NT2/D1 (cell line): ENCODE results near the gene TMEM115.

Experiments used
- DNase-seq: peaks from one replicate; pipeline ENCODE4 v3.0.0-alpha.2; 2011; ENCODE audit warnings: low read depth, low spot score
- H3K27me3 ChIP-seq: 2 replicates; pipeline ENCODE4 v1.6.0; 2011; ENCODE audit warnings: mild to moderate bottlenecking; ENCODE audit not compliant: insufficient read length, insufficient read depth
- H3K36me3 ChIP-seq: 2 replicates; pipeline ENCODE4 v1.6.1; 2011; ENCODE audit warnings: mild to moderate bottlenecking, low read length, mixed read lengths; ENCODE audit not compliant: insufficient read depth, insufficient read length
- H3K4me1 ChIP-seq: 2 replicates; pipeline ENCODE4 v1.5.1; 2011; ENCODE audit not compliant: insufficient read depth, insufficient read length
- H3K4me3 ChIP-seq: 2 replicates; pipeline ENCODE4 v1.5.1; 2011; ENCODE audit warnings: low read depth; ENCODE audit not compliant: insufficient read length
- H3K9ac ChIP-seq: 2 replicates; pipeline ENCODE4 v1.6.0; 2011; ENCODE audit warnings: low read depth; ENCODE audit not compliant: insufficient read length
- H3K9me3 ChIP-seq: 2 replicates; pipeline ENCODE4 v1.5.1; 2011; ENCODE audit warnings: mild to moderate bottlenecking, low read length; ENCODE audit not compliant: insufficient read depth
- SUZ12 ChIP-seq: IDR thresholded peaks from 2 replicates; pipeline ENCODE4 v1.6.1; 2011; ENCODE audit not compliant: insufficient read length, insufficient read depth; ENCODE audit errors: extremely low read depth
- YY1 ChIP-seq: IDR thresholded peaks from 2 replicates; pipeline ENCODE4 v1.6.1; 2011; ENCODE audit not compliant: insufficient read length, insufficient read depth
- ZNF274 ChIP-seq: IDR thresholded peaks from 2 replicates; pipeline ENCODE4 v1.6.1; 2011; ENCODE audit warnings: mild to moderate bottlenecking, low read depth, low read length

Gene TMEM115

DNA sequence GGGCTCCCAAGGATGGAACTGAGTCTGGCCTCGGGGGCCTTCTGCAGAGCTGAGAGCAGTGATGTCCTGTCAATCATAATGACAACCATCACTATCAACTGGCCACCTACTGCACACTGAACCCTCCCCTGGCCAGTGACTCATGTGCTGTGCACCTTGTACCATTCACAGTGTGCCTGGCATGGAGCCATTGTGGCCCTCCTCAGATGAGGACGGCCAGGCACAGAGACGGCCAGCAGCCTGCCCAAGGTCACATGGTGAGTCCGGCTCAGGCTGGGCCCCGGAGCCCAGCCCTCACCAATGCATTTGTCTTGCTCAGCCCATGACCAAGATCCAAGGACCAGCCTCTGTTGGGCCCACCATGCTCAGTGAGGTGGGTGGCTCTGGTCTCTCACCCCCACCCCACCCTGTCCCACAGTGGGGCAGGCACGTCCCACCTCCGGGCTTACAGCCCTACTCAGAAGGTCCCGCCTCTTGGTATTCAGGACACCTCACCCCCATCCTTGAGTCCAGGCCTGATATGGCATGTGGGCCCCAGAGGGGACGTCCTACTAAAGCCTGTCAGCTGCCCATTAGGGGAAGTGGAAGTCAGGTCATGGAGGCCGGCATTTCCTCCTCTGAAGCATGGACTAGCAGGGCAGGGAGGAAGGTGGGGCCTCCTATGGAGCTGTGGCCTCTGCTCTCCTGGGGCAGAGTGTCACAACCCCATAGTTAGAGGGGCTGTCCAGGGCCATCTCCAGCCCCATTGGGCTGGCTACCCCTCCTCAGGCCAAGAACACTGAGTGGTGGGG lies 35.9 kb upstream of the TMEM115 start:
- no peak for DNase-seq
- peaks cover 10% of the 10 kb centered on the region for H3K27me3 ChIP-seq
- no peak overlapping the region for H3K4me3 ChIP-seq
- no peaks in the 10 kb centered on the region for H3K36me3 ChIP-seq
- no peak for TF ChIP-seq SUZ12
- no peak for TF ChIP-seq ZNF274
- TF ChIP-seq YY1, result no peak
- no peak overlapping the region for H3K9ac ChIP-seq
- H3K4me1 ChIP-seq, result peaks cover 12% of the 10 kb centered on the region
- no peaks in the 10 kb centered on the region for H3K9me3 ChIP-seq

DNA sequence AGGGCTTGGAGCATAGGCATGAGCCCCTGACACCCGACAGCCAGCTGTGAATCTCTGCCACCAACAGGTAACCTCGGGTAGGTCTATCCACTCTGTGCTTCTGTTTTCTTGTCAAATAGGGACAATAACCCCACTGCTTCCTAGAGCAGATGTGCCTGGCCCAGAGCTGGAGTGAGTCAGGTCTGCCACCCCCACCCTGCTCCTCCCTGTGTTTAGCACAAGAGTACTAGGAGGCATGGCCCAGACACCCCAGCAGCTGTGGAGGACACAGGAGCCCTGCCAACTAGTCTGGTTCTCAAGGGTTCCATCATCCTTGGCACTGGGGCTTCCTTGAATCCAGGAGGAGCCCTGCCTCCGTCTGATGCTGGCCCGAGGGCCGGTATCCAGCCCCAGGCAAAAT lies 33.7 kb upstream of the TMEM115 start:
- TF ChIP-seq YY1 (no peak), ZNF274 (no peak), SUZ12 (no peak)
- H3K9ac ChIP-seq, result no peak overlapping the region
- peaks cover 16% of the 10 kb centered on the region for H3K4me1 ChIP-seq
- peaks cover 3% of the 10 kb centered on the region for H3K27me3 ChIP-seq
- no peaks in the 10 kb centered on the region for H3K9me3 ChIP-seq
- no peak overlapping the region for H3K4me3 ChIP-seq
- no peak for DNase-seq
- H3K36me3 ChIP-seq, result no peaks in the 10 kb centered on the region

DNA sequence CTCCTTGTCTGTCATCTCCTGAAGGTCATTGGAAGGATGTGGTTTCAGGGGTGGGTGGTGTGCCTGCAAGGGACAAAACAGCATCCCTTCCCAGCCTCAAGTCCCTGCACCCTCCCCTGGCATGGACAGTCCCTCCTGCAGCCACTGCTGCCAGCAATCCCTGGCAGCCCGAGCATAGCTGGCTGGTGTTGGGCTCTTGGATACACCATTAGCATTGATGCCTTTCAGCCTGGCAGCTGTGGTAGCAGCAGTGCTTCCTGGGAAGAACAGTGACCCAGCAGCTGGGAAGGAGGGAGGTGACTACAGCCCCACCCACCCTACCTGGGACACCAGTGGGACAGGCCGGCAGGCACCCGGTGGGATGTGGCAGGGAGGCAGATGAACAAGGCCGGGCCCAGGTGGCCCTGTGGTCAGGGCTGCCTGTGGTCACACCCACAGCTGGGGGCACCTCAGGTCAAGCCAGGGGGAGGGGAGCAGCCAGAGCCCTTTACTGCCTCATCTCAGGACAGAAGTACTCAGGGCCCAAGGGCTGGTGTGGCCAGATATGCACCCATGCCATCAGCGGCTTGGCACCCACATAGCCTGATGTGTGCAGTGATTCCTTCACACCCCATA lies 32.9 kb upstream of the TMEM115 start:
- no peak for DNase-seq
- Histone ChIP-seq H3K4me3 (no peak overlapping the region), H3K27me3 (no peaks in the 10 kb centered on the region), H3K4me1 (peaks cover 16% of the 10 kb centered on the region), H3K9me3 (no peaks in the 10 kb centered on the region), H3K36me3 (no peaks in the 10 kb centered on the region), H3K9ac (no peak overlapping the region)
- TF ChIP-seq YY1, result no peak
- TF ChIP-seq SUZ12, result no peak
- TF ChIP-seq ZNF274, result no peak

DNA sequence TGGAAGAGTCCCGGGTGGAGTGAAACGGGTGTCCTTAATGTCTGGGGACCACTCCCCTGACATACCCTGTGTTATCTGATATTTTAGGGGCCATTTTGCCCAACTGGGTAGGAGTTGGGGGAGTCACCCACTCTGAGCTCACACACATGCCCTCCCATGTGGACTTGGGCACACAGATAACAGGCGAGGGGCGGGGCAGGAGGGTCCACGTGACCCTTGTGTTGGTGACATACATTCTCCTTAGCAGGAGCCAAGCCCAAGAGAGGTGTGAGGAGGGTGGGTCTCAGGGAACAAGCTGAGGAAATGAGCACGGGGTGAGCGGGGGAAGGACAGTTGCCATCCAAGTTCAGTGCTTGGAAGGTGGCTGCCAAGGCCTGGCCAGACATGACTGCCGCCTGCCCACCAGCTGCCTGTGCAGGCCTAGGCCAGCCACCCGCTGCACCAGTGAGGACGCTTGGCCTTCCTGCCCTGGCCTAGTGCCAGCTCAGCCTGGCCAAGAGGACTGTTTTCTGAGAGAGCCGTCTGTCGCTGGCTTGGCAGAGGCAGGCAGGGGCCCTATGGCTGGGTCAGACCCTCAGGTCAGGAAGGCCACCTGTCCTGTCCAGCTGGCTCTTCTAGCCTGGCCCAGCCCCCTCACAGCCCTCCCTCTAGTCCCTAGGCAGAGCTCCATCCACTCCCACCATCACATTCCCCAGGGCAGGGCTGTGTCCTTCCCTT lies 31.3 kb upstream of the TMEM115 start:
- DNase-seq, result no peak
- TF ChIP-seq ZNF274 (no peak), SUZ12 (no peak), YY1 (no peak)
- Histone ChIP-seq H3K9me3 (no peaks in the 10 kb centered on the region), H3K4me1 (peaks cover 13% of the 10 kb centered on the region), H3K36me3 (no peaks in the 10 kb centered on the region), H3K9ac (no peak overlapping the region), H3K27me3 (no peaks in the 10 kb centered on the region), H3K4me3 (no peak overlapping the region)

DNA sequence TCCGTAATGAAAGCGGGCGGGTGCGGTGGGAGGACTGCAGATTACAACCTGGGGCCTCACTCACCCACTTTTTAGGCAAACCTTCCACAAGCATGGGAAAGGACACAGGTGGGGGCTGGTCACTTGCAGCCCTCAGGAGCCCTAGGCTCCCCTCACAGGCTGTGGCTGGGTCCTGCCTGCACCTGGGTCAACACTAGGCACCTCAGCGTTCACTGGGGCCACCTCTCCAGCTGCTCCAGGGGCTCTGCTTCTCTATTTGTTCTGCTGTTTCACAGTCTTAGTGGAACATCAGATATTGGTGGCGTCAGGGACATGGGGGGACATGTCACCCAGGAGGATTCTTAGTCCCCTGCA lies 30.1 kb upstream of the TMEM115 start:
- Histone ChIP-seq H3K9ac (no peak overlapping the region), H3K27me3 (no peaks in the 10 kb centered on the region), H3K36me3 (no peaks in the 10 kb centered on the region), H3K9me3 (no peaks in the 10 kb centered on the region), H3K4me3 (no peak overlapping the region), H3K4me1 (peaks cover 11% of the 10 kb centered on the region)
- no peak for TF ChIP-seq YY1
- no peak for TF ChIP-seq SUZ12
- TF ChIP-seq ZNF274, result no peak
- no peak for DNase-seq

DNA sequence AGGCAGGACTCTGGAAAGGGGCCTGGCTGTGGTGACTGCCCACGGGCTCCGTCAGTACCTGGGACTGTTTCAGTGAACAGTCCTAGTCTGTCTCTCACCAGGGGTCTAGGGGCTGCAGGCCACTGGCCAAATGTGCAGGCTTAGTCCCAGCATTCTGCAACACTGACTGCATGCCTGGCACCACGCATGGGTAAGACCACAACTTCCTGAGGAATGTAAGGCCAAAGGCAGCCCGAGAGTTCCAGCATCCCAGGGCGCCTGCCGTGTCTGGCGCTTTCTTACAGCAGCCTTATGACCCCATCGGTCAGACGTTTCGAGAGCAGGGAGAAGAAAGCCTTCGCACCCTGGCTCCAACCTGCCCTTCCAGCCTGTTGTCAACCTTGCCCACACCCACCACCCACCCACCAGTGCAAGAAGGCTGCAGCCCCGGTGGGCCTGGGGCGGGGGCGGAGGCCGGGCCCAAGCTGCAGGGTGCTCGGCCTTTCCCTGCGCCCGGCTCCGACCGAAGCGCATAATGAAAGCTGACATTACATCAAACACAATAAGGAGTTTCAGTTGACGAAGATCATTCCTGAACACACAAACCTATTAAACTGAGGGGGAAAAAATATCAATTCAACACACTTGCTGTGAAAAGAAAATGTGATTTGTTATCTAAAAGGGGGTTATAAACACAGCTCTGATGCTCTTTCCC lies 29.5 kb upstream of the TMEM115 start:
- DNase-seq, result no peak
- peaks cover 11% of the 10 kb centered on the region for H3K4me1 ChIP-seq
- no peak overlapping the region for H3K9ac ChIP-seq
- TF ChIP-seq YY1 (no peak), SUZ12 (no peak), ZNF274 (no peak)
- H3K4me3 ChIP-seq, result no peak overlapping the region
- H3K36me3 ChIP-seq, result no peaks in the 10 kb centered on the region
- H3K27me3 ChIP-seq, result no peaks in the 10 kb centered on the region
- no peaks in the 10 kb centered on the region for H3K9me3 ChIP-seq
